Adrenal gland (tissue), 12 donors: ENCODE data around the gene KCNH5. TPM values are rescaled to one million over a fixed set of nuclear protein-coding genes. Genes with fewer than 3 reads are reported as not detected.

Experiments
- DNase-seq, 7 donors: peaks; one replicate each; pipeline ENCODE4 v3.0.0-alpha.2; 2019 to 2020
- H3K27ac ChIP-seq, 5 donors: fragments of 200-600 bp; sonication (generic) in 4 of 5; 1 replicate in 3 of 5; 2 replicates in 2 of 5; pipeline versions ENCODE4 v1.5.1 to v1.8.0; 2016 to 2020; ENCODE audit warnings: mild to moderate bottlenecking in 1 of 5
- H3K27me3 ChIP-seq: fragments of 200-600 bp; 2 replicates; pipeline ENCODE4 v1.8.0; 2021
- H3K36me3 ChIP-seq, 2 donors: fragments of 200-600 bp; replicated peaks in 1 of 2; 1 replicate in 1 of 2; 2 replicates in 1 of 2; pipeline versions ENCODE4 v1.5.1 to v1.8.0; 2018 to 2022
- H3K4me1 ChIP-seq, 2 donors: fragments of 200-600 bp; replicated peaks in 1 of 2; 1 replicate in 1 of 2; 2 replicates in 1 of 2; pipeline versions ENCODE4 v1.5.1 to v1.8.0; 2018 to 2021
- H3K4me3 ChIP-seq, 4 donors: fragments of 200-600 bp; sonication (generic) in 3 of 4; one replicate each; pipeline ENCODE4 v1.5.1; 2016 to 2018
- H3K9me3 ChIP-seq, 3 donors: fragments of 200-600 bp; sonication (generic) in 1 of 3; replicated peaks in 1 of 3; 1 replicate in 2 of 3; 2 replicates in 1 of 3; pipeline versions ENCODE4 v1.5.1 to v1.8.0; 2016 to 2021
- CTCF ChIP-seq, 6 experiments: fragments of 450-650 bp in 4 of 6; fragments of 200-600 bp in 2 of 6; sonication (generic) in 1 of 6; IDR thresholded peaks; 1 replicate in 5 of 6; 2 replicates in 1 of 6; pipeline versions ENCODE4 v1.5.1 to v1.8.0; 2016 to 2021; ENCODE audit warnings: antibody characterized with exemption in 6 of 6, mild to moderate bottlenecking in 2 of 6, moderate library complexity in 1 of 6
- POLR2A ChIP-seq, 2 donors: fragments of 450-650 bp; IDR thresholded peaks; one replicate each; pipeline ENCODE4 v1.6.1; 2017; ENCODE audit warnings: antibody characterized with exemption in 2 of 2, mild to moderate bottlenecking in 2 of 2, moderate library complexity in 1 of 2
- WGBS, 4 donors: extraction: QIAGEN DNeasy Blood & Tissue Kit in 2 of 4; methylation state at CpG; one replicate each; pipeline versions ENCODE4 v1.1.5 to v1.1.7; 2013 to 2017; 5-methylcytosine and 5-hydroxymethylcytosine counted together
- intact Hi-C, 2 donors: fragments of 100-400 bp; cut with DNase I; formaldehyde crosslinking; loops; one replicate each; pipeline versions ENCODE4 v1.14.1 to v1.15.0; 2022 to 2023
- polyA plus RNA-seq, 3 donors: library from polyadenylated mRNA; stranded (reverse); fragments of 200-250 nt in 2 of 3; fragments of 350-450 nt in 1 of 3; fragmentation: Illumina TruSeq in 1 of 3; extraction: RNeasy Lipid Tissue Mini Kit (QIAGEN cat#74804) in 1 of 3; gene quantifications; one replicate each; pipeline ENCODE4 v1.2.3, GENCODE V29; 2013 to 2014
- total RNA-seq, 9 donors: library from RNA; depleted of rRNA in 4 of 9; stranded (reverse); fragments of >200 nt in 4 of 9; fragments of 120-200 nt in 1 of 9; fragmentation: NEBNext Ultra II Directional in 1 of 9; extraction: Animal tissue kit (Norgen Biotek cat#: 25700) in 1 of 9; gene quantifications; one replicate each; pipeline versions ENCODE4 v1.1.0 to v1.2.4, GENCODE V29; 2013 to 2023
- donor health status: healthy with polysubstance abuse.
- donor health status: Bipolar disorder and iron deficiency.
- donor health status: DM: yes; HTN: yes; CAD: no.
- donor health status: DM: no; HTN: no; CAD: no.
- donor health status: DM: no; HTN: no; CAD: no.
- donor health status: DM: yes; HTN: yes; CAD: no.

KCNH5 gene
- total and polyA plus RNA-seq, 12 donors, result 0.10 to 3.2 (median 0.84) TPM; not detected in 4

- no peak for DNase-seq
- Histone ChIP-seq H3K9me3 (no peaks in the 10 kb centered on the region), H3K27me3 (no peaks in the 10 kb centered on the region), H3K4me3 (no peak overlapping the region), H3K4me1 (no peaks in the 10 kb centered on the region), H3K27ac (no peak overlapping the region), H3K36me3 (no peaks in the 10 kb centered on the region)
- TF ChIP-seq CTCF (IDR thresholded peaks at IDR 0.05) (no peak), POLR2A (IDR thresholded peaks at IDR 0.05) (no peak)
- intact Hi-C loops, result no loop called here
- 54 to 73% (median 70%) methylated on average over 2 of the region's 2 CpGs for WGBS, 4 donors
These were observed 387.9 kb downstream of the KCNH5 start for GRCh38 chr14:62657376-62657775.

GRCh38 chr14:62655166-62655565 lies 390.1 kb downstream of the KCNH5 start:
- TF ChIP-seq CTCF (IDR thresholded peaks at IDR 0.05), result no peak
- no peak for TF ChIP-seq POLR2A (IDR thresholded peaks at IDR 0.05)
- intact Hi-C loops, result no loop called here
- no peaks in the 10 kb centered on the region for H3K36me3 ChIP-seq

GRCh38 chr14:62654641-62655040 lies 390.6 kb downstream of the KCNH5 start:
- H3K27ac ChIP-seq, result no peak overlapping the region
- intact Hi-C loops, result no loop called here
- H3K4me3 ChIP-seq, result no peak overlapping the region
- no peaks in the 10 kb centered on the region for H3K4me1 ChIP-seq
- DNase-seq, result no peak
- no peak for TF ChIP-seq POLR2A (IDR thresholded peaks at IDR 0.05)
- TF ChIP-seq CTCF (IDR thresholded peaks at IDR 0.05), result no peak
- H3K36me3 ChIP-seq, result no peaks in the 10 kb centered on the region
- 47 to 53% (median 48%) methylated on average over 5 of the region's 5 CpGs for WGBS, 4 donors
- no peaks in the 10 kb centered on the region for H3K27me3 ChIP-seq
- H3K9me3 ChIP-seq, result no peaks in the 10 kb centered on the region

More at GRCh38 chr14:62655166-62655565, 390.1 kb downstream of the KCNH5 start:
- Histone ChIP-seq H3K4me1 (no peaks in the 10 kb centered on the region), H3K27me3 (no peaks in the 10 kb centered on the region), H3K27ac (no peak overlapping the region), H3K9me3 (no peaks in the 10 kb centered on the region), H3K4me3 (no peak overlapping the region)
- DNase-seq, result no peak
- WGBS, 4 donors, result 49 to 59% (median 57%) methylated on average over 4 of the region's 4 CpGs

Other genes with a start within 250 kb of the KCNH5 start
- 10 to 100 TPM in 1 of 9 donors, 1 to 10 TPM in 8; 1.8 to 10.8 (median 4.4) TPM for gene RHOJ, start 159.0 kb upstream of the KCNH5 start, total RNA-seq
- 10 to 100 TPM in 1 of 3 donors, 1 to 10 TPM in 2; 4.0 to 14.9 (median 8.5) TPM for gene RHOJ, start 159.0 kb upstream of the KCNH5 start, polyA plus RNA-seq